Activated B cell treated with CpG ODN at 0.5 μM for 24 hours (primary cell): ENCODE results near the gene ANAPC13. TPM values are rescaled to one million over a fixed set of nuclear protein-coding genes. Genes with fewer than 3 reads are reported as not detected.

ENCODE experiments used
- ATAC-seq: fragments of 200-7000 bp; cut with Tn5 transposase; one replicate; pipeline ENCODE4 v1.10.0; 2021; ENCODE audit warnings: low read depth, mild to moderate bottlenecking, moderate library complexity
- CTCF ChIA-PET: fragments of 350-600 bp; sonication (Branson Sonifier 250); formaldehyde crosslinking; loops from one replicate; lab custom pipeline; 2021; ENCODE audit warnings: antibody characterized with exemption; lab: Charles Lee
- POLR2A ChIA-PET: fragments of 350-600 bp; sonication (Branson Sonifier 250); formaldehyde crosslinking; loops from one replicate; lab custom pipeline; 2021; ENCODE audit warnings: antibody characterized with exemption; lab: Charles Lee
- DNase-seq: peaks from one replicate; pipeline ENCODE4 v3.0.0; 2022
- H3K27ac Mint-ChIP-seq: one replicate; pipeline ENCODE4 v1.8.0; 2020; ENCODE audit warnings: mixed read lengths
- H3K27me3 Mint-ChIP-seq: one replicate; pipeline ENCODE4 v1.8.0; 2021; ENCODE audit warnings: mixed read lengths
- H3K36me3 Mint-ChIP-seq: one replicate; pipeline ENCODE4 v1.8.0; 2021; ENCODE audit warnings: low read depth, mixed read lengths
- H3K4me1 Mint-ChIP-seq: one replicate; pipeline ENCODE4 v1.8.0; 2021; ENCODE audit warnings: mixed read lengths
- H3K4me3 Mint-ChIP-seq: one replicate; pipeline ENCODE4 v1.8.0; 2020; ENCODE audit warnings: mild to moderate bottlenecking, mixed read lengths
- H3K9me3 Mint-ChIP-seq: one replicate; pipeline ENCODE4 v1.8.0; 2020; ENCODE audit warnings: mixed read lengths
- intact Hi-C: fragments of 100-400 bp; cut with micrococcal nuclease; formaldehyde crosslinking; loops from one replicate; pipeline ENCODE4 v1.15.1; 2024
- total RNA-seq: library from RNA; stranded (reverse); gene quantifications from 2 replicates; pipeline ENCODE4 v1.2.3, GENCODE V29; 2022
- TF ChIP-seq, protein P1 (sequence below): fragments of 200-600 bp; IDR thresholded peaks from one replicate; pipeline ENCODE4 v1.8.0; 2022; ENCODE audit warnings: antibody characterized with exemption, mild to moderate bottlenecking

The ANAPC13 gene
- total RNA-seq, 1 donor from 2014 or later: 31.3 TPM

DNA sequence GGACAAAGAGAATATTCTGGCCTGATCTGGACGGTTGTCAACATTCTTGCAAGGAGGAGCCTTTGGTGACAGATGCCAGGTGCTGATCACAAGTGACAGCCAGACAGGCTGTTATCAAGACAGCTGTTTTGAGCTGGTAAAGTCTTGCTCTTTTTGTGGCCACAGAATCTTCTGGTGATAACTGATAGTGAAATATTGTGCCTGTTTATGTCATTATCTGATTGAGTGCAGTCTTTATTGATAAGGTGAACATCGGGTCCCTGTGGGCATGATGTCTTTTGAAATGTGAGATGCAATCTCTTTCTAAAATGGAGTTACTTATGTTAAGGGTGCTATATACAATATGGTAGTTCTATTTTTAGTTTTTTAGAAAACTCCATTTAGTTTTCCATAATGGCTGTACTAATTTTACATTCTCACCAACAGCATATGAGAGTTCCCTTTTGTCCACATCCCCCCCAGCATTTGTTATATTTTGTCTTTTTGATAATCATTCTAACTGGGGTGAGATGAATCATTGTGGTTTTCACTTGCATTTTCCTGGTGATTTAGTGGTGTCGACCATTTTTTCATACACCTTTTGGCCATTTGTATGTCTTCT lies 10.8 kb upstream of the ANAPC13 start:
- Mint-ChIP-seq H3K36me3 (peaks cover 60% of the 10 kb centered on the region), H3K27me3 (no peaks in the 10 kb centered on the region), H3K4me1 (peaks cover 29% of the 10 kb centered on the region), H3K9me3 (peaks cover 8% of the 10 kb centered on the region), H3K27ac (no peak overlapping the region), H3K4me3 (no peak overlapping the region)
- TF ChIP-seq, protein P1, sequence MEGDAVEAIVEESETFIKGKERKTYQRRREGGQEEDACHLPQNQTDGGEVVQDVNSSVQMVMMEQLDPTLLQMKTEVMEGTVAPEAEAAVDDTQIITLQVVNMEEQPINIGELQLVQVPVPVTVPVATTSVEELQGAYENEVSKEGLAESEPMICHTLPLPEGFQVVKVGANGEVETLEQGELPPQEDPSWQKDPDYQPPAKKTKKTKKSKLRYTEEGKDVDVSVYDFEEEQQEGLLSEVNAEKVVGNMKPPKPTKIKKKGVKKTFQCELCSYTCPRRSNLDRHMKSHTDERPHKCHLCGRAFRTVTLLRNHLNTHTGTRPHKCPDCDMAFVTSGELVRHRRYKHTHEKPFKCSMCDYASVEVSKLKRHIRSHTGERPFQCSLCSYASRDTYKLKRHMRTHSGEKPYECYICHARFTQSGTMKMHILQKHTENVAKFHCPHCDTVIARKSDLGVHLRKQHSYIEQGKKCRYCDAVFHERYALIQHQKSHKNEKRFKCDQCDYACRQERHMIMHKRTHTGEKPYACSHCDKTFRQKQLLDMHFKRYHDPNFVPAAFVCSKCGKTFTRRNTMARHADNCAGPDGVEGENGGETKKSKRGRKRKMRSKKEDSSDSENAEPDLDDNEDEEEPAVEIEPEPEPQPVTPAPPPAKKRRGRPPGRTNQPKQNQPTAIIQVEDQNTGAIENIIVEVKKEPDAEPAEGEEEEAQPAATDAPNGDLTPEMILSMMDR: no peak
- ChIA-PET CTCF (no interaction called here), POLR2A (no interaction called here)
- DNase-seq (no peak), ATAC-seq (no peak)
- intact Hi-C loops: no loop called here

DNA sequence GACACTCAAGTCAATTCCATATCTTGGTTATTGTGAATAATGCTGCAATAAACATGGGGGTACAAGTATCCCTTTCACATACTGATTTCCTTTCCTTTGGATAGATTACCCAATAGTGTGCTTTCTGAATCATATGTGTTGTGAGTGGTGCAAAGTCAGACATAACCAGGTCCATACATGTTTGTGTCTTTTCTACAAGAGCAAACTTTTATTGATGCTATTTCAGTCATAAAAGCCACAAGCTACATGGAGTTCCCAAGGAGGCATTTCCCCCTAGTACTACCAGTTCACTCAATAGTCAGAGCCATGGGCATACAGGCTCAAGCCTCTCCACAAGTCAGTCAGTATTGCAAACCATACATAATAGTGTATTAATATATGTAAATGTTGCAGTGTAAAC lies 10.2 kb upstream of the ANAPC13 start:
- ChIA-PET CTCF (no interaction called here), POLR2A (no interaction called here)
- H3K9me3 Mint-ChIP-seq: peaks cover 6% of the 10 kb centered on the region
- TF ChIP-seq, protein P1: no peak
- ATAC-seq: no peak
- H3K4me1 Mint-ChIP-seq: peaks cover 27% of the 10 kb centered on the region
- no peak overlapping the region for H3K27ac Mint-ChIP-seq
- peaks cover 55% of the 10 kb centered on the region for H3K36me3 Mint-ChIP-seq
- no peak overlapping the region for H3K4me3 Mint-ChIP-seq
- no peaks in the 10 kb centered on the region for H3K27me3 Mint-ChIP-seq
- intact Hi-C loops: no loop called here
- DNase-seq: no peak

DNA sequence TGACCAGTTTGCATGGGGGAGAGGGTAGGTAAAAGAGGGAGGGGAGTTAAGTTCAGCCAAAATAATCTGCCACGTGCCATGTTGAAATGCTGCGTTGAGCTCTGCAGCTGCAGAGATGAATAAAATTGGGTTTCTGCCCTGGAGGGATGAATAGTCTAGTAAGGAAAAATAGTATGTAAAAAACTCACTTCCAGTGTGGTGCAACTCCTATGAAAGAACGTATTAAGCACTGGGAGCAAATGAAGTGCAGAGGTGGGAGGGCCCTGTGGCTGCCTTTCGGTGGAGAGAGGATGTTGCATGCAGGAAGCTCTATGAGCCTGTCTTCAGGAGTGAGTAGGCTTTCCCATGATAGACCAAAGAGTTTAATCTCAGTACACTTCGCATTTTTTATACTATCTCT lies 8.7 kb upstream of the ANAPC13 start:
- CTCF ChIA-PET: interaction anchor here (0.7 to 1.4 kb wide), 3 partner anchors 9 to 21 kb away, joined by 3 to 4 read pairs (median 3); partner anchors contain the start of genes ANAPC13 and CEP63
- POLR2A ChIA-PET: interaction anchor here (1.0 kb wide), 1 partner anchor 8 kb away, joined by 4 read pairs; the partner anchor contains the start of gene CEP63
- TF ChIP-seq, protein P1: no peak
- Mint-ChIP-seq H3K4me1 (peaks cover 19% of the 10 kb centered on the region), H3K9me3 (peaks cover 3% of the 10 kb centered on the region), H3K27ac (no peak overlapping the region), H3K27me3 (no peaks in the 10 kb centered on the region), H3K4me3 (no peak overlapping the region), H3K36me3 (peaks cover 43% of the 10 kb centered on the region)
- DNase-seq (no peak), ATAC-seq (no peak)
- intact Hi-C loops: no loop called here

DNA sequence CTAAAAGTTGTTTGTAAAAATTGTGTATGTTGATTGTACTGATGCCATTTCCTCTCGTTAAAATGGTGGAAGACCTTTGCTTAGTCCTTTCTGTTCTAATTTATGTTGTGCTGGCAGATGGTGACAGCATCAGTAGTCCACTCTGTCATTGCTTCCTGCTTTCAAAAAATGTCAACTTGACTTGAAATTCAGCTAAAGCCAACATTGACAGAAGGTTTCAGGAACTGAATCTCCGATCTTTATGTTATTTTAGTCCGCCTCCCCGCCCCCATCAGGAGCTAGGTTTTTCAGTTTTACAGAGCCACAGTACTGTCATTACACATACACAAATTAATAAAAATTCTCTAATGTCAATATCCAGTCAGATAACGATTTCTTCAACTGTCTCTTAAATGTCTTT lies 1.6 kb upstream of the ANAPC13 start:
- Mint-ChIP-seq H3K27me3 (no peaks in the 10 kb centered on the region), H3K9me3 (peaks cover 3% of the 10 kb centered on the region), H3K4me3 (peak overlapping the region; percentile 76), H3K4me1 (peaks cover 52% of the 10 kb centered on the region), H3K27ac (peak overlapping the region; percentile 98), H3K36me3 (peaks cover 22% of the 10 kb centered on the region)
- DNase-seq (no peak), ATAC-seq (no peak)
- ChIA-PET CTCF (interaction anchor here (1.3 to 1.9 kb wide), 4 partner anchors 10 to 275 kb away, joined by 3 to 8 read pairs (median 6); no protein-coding TSS in a partner anchor), POLR2A (interaction anchor here (0.8 to 3.0 kb wide), 4 partner anchors 11 to 914 kb away, joined by 3 to 6 read pairs (median 3); partner anchors contain the start of genes CDV3 and RYK)
- intact Hi-C loops: loop anchor here (2.0 to 10.0 kb wide), 6 partner anchors 560 to 1827 kb away; partner anchors contain the start of genes PCCB, PPP2R3A and UBA5
- TF ChIP-seq, protein P1: no peak

DNA sequence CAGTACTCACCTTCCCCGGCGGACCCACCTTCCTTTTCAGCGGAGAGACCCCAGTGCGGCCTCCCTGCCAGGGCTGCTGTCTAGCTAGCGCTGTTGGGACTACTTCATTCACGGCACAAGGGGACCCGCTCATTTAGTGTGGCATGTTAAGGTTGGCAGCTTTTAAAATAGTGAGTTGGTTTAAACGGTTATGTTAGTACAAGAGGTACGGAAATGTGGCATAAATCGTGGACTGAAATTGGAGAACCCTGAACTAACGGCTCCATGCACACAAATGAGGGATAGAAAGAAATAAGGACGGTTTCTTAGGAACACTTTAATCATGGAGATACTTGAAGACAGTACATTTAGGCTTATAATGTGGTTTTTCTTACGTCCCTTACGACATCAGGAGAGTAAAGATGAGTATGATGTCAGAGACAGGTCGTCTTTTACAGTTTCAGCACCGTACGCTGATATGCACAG lies 824 bp upstream of the ANAPC13 start:
- Mint-ChIP-seq H3K9me3 (peaks cover 3% of the 10 kb centered on the region), H3K36me3 (peaks cover 27% of the 10 kb centered on the region), H3K27me3 (no peaks in the 10 kb centered on the region), H3K4me3 (peak overlapping the region; percentile 99), H3K4me1 (peaks cover 51% of the 10 kb centered on the region), H3K27ac (peak overlapping the region; percentile 98)
- ATAC-seq: peak; percentile 1
- intact Hi-C loops: loop anchor here (1.0 to 10.0 kb wide), 8 partner anchors 236 to 1826 kb away; partner anchors contain the start of genes MSL2, PCCB, PPP2R3A and RYK
- CTCF ChIA-PET: interaction anchor here (1.3 to 1.9 kb wide), 4 partner anchors 8 to 274 kb away, joined by 3 to 8 read pairs (median 4); no protein-coding TSS in a partner anchor
- DNase-seq: no peak
- POLR2A ChIA-PET: interaction anchor here (0.6 to 3.0 kb wide), 10 partner anchors 8 to 1840 kb away, joined by 4 to 16 read pairs (median 6); partner anchors contain the start of genes CDV3 and RYK
- TF ChIP-seq, protein P1: no peak
